Fibroblast of skin of scalp (primary cell): ENCODE measurements around the gene AGRN.
"Not testable (repeated sequence)": the region's sequence is repeated elsewhere in the genome, so short reads cannot be mapped to it uniquely, and the experiment has no call there.

Experiments used
- DNase-seq: peaks from one replicate; pipeline ENCODE4 v3.0.0-alpha.2; 2013

Gene AGRN

GRCh38 chr1:1094981-1095380 lies 75.1 kb downstream of the AGRN start:
- DNase-seq = no peak

- DNase-seq = not testable (repeated sequence)
Observed at GRCh38 chr1:1096136-1096535, 76.2 kb downstream of the AGRN start.

- no peak for DNase-seq
Observed at GRCh38 chr1:1098681-1099421, 78.9 kb downstream of the AGRN start.

- DNase-seq = no peak
Observed at GRCh38 chr1:1099506-1100183, 79.7 kb downstream of the AGRN start.

GRCh38 chr1:1100296-1100695 lies 80.4 kb downstream of the AGRN start:
- DNase-seq = no peak

- DNase-seq = no peak
Observed at GRCh38 chr1:1101503-1101902, 81.6 kb downstream of the AGRN start.

GRCh38 chr1:1104152-1104551 lies 84.2 kb downstream of the AGRN start:
- not testable (repeated sequence) for DNase-seq
